Muscle layer of colon (tissue), 2 donors: ENCODE results near the gene GMNN.

ENCODE experiments used
- H3K27ac ChIP-seq: one replicate; pipeline ENCODE4 v1.7.0; 2013; ENCODE audit warnings: low read depth, mild to moderate bottlenecking, low read length, moderate library complexity
- H3K27me3 ChIP-seq, 2 donors: one replicate each; pipeline ENCODE4 v1.7.0; 2013; ENCODE audit warnings: low read length in 2 of 2, mild to moderate bottlenecking in 2 of 2; ENCODE audit not compliant: insufficient read depth in 2 of 2, control insufficient read depth in 1 of 2
- H3K36me3 ChIP-seq: one replicate; pipeline ENCODE4 v1.7.0; 2013; ENCODE audit warnings: mild to moderate bottlenecking, low read length; ENCODE audit not compliant: insufficient read depth
- H3K4me1 ChIP-seq: one replicate; pipeline ENCODE4 v1.7.0; 2013; ENCODE audit warnings: mild to moderate bottlenecking, low read length; ENCODE audit not compliant: insufficient read depth
- H3K4me3 ChIP-seq, 2 donors: one replicate each; pipeline ENCODE4 v1.7.0; 2013; ENCODE audit warnings: low read length in 2 of 2, low read depth in 1 of 2, mild to moderate bottlenecking in 1 of 2, moderate library complexity in 1 of 2
- H3K9ac ChIP-seq: one replicate; pipeline ENCODE4 v1.7.0; 2013; ENCODE audit warnings: low read length
- H3K9me3 ChIP-seq: one replicate; pipeline ENCODE4 v1.7.0; 2013; ENCODE audit warnings: mild to moderate bottlenecking, low read length
- donor health status: abdominal sarcoma.
- donor health status: Adenocarcinoma of cecum.

Gene GMNN

DNA sequence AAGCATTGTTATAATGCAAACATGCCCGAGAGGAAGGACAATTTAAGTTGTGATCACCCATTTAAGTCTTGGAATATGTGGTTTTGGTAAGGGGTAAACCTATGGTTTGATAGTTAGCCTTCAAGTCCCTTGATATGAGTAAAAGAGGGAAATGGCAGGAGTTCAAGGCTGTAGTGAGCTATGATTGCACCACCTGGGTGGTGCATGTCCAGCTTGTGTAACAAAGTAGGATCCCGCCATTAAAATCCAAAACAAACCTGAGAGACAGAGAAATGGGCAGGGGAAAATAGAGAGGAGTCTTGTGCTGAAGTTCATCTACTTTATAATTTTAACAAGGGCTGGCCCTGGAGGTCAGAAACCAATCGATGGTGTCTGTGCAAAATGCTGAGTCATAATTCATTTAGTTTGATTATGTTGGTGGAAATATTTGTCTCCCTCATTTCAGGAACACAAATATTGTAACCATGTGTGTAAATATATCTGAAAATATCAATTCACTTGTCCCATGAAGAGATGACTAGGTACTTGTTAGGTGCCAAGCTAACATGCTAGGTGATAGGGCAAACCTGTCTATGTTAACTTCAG is 47.2 kb downstream of the GMNN start:
- no peaks in the 10 kb centered on the region for H3K36me3 ChIP-seq
- no peaks in the 10 kb centered on the region for H3K9me3 ChIP-seq
- H3K4me1 ChIP-seq, result no peaks in the 10 kb centered on the region
- H3K4me3 ChIP-seq, result no peak overlapping the region
- no peaks in the 10 kb centered on the region for H3K27me3 ChIP-seq
- no peak overlapping the region for H3K27ac ChIP-seq
- no peak overlapping the region for H3K9ac ChIP-seq

- Histone ChIP-seq H3K36me3 (no peaks in the 10 kb centered on the region), H3K4me1 (no peaks in the 10 kb centered on the region), H3K27ac (no peak overlapping the region), H3K27me3 (no peaks in the 10 kb centered on the region), H3K9me3 (no peaks in the 10 kb centered on the region), H3K9ac (no peak overlapping the region), H3K4me3 (no peak overlapping the region)
These were observed 48.0 kb downstream of the GMNN start for GRCh38 chr6:24822696-24823095.

DNA sequence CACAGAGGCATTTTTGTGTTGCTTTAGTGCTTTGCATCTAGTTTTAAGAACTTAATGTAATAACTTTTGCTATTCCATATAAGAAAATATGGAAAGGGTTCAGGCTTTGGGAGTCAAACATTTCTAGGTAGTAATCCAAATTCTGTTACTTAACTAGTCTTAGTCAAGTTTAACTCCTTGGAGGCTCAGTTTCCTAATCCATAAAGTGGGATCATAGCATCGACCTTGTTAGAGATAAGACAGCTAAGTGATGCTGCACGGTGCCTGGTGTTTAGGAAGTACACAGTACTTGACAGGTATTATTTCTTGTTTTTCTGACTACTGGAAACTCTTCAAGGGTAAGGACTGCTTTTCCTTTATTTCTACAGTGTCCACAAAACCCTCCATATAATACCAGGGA is 48.4 kb downstream of the GMNN start:
- H3K27me3 ChIP-seq, result no peaks in the 10 kb centered on the region
- no peak overlapping the region for H3K4me3 ChIP-seq
- H3K36me3 ChIP-seq, result no peaks in the 10 kb centered on the region
- H3K9ac ChIP-seq, result no peak overlapping the region
- H3K4me1 ChIP-seq, result no peaks in the 10 kb centered on the region
- H3K9me3 ChIP-seq, result no peaks in the 10 kb centered on the region
- no peak overlapping the region for H3K27ac ChIP-seq

DNA sequence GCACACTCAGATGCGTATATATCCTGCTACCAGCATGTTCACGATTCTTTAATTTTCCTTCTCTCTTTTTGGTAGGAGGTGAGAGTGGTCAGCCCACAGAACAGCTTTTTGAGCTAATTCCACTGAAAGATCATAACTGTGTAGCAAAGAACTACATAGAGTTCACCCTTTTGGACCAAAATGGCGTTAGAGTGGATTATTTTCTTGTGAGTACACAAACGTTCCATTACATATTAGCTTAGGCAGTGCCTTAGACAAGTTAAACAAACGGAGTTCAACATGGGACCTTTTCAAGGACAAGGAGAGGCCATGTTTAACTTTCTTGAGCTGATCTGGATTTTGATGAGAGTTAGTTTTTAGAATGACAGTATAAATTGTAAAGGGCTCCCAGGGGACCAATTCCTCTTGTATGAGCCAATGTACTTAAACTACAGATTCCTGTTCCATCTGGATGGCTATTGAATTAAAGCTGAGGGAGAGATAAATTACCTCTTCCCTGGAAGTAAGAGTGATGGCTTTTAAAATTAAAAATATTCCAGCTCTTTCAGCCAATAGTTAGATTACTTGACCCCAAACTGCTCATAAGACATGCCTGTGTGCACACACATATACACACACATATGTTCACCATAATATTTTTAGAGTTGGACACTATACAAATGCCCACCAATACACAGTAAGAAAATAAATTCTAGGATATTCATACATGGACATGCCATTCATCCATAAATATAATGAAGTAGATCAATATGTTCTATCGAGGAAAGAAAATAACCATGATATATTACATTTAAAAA is 49.6 kb downstream of the GMNN start:
- no peak overlapping the region for H3K4me3 ChIP-seq
- no peaks in the 10 kb centered on the region for H3K27me3 ChIP-seq
- no peaks in the 10 kb centered on the region for H3K36me3 ChIP-seq
- no peaks in the 10 kb centered on the region for H3K4me1 ChIP-seq
- no peak overlapping the region for H3K9ac ChIP-seq
- H3K9me3 ChIP-seq, result no peaks in the 10 kb centered on the region
- no peak overlapping the region for H3K27ac ChIP-seq

DNA sequence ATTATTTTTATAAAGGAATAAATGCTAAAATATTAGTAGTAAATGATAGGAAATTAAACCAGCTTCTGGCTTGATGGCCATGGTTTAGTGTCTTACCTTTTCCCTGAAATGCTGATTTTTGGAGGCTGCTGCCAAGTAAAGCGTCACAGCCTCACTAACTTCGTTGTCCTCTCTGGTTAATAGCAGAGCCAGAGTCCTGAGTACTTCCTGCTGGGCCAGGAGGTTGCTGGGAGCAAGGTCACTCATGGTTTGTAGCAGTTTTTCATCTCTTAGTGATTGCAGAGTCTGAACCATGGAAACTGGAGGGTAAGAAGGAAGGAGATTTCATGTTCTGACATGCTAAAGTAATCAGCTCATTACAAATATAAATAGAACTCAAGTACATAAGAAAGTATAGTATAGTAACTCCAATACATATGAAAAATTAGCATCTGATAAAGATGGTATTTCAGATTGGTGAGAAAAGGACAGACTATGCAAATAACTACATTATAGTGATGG is 50.4 kb downstream of the GMNN start:
- no peak overlapping the region for H3K27ac ChIP-seq
- no peak overlapping the region for H3K4me3 ChIP-seq
- H3K9ac ChIP-seq, result no peak overlapping the region
- H3K36me3 ChIP-seq, result no peaks in the 10 kb centered on the region
- H3K27me3 ChIP-seq, result no peaks in the 10 kb centered on the region
- H3K9me3 ChIP-seq, result no peaks in the 10 kb centered on the region
- no peaks in the 10 kb centered on the region for H3K4me1 ChIP-seq

DNA sequence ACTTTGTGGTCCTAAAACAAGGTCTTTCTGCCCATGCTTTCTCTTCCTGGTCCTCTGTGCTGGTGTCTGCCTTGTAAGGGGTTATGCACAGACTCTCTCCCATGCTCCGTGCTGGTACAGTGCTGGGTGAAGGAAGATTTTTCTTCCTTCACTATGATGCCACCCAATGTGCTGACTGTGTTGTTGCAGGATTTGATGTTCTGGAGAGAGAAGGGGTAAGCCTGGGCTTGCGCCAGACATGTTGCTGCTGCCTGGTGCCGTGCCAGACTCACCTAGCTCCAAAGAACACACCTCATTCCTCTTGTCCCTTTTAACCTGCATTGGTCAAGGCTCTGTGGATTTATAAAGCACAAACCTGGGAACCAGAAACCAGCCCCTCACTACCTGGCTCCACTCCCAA is 52.4 kb downstream of the GMNN start:
- H3K4me3 ChIP-seq, result no peak overlapping the region
- no peaks in the 10 kb centered on the region for H3K9me3 ChIP-seq
- no peaks in the 10 kb centered on the region for H3K27me3 ChIP-seq
- no peak overlapping the region for H3K9ac ChIP-seq
- no peak overlapping the region for H3K27ac ChIP-seq
- no peaks in the 10 kb centered on the region for H3K36me3 ChIP-seq
- no peaks in the 10 kb centered on the region for H3K4me1 ChIP-seq

- H3K4me1 ChIP-seq, result no peaks in the 10 kb centered on the region
- no peaks in the 10 kb centered on the region for H3K9me3 ChIP-seq
- no peak overlapping the region for H3K4me3 ChIP-seq
- H3K27ac ChIP-seq, result no peak overlapping the region
- no peaks in the 10 kb centered on the region for H3K27me3 ChIP-seq
- H3K9ac ChIP-seq, result no peak overlapping the region
- no peaks in the 10 kb centered on the region for H3K36me3 ChIP-seq
These were observed 53.2 kb downstream of the GMNN start for GRCh38 chr6:24827970-24828369.

GRCh38 chr6:24829657-24830056 is 54.9 kb downstream of the GMNN start:
- Histone ChIP-seq H3K4me3 (no peak overlapping the region), H3K27me3 (no peaks in the 10 kb centered on the region), H3K9me3 (no peaks in the 10 kb centered on the region), H3K27ac (no peak overlapping the region), H3K4me1 (no peaks in the 10 kb centered on the region), H3K36me3 (no peaks in the 10 kb centered on the region), H3K9ac (no peak overlapping the region)

DNA sequence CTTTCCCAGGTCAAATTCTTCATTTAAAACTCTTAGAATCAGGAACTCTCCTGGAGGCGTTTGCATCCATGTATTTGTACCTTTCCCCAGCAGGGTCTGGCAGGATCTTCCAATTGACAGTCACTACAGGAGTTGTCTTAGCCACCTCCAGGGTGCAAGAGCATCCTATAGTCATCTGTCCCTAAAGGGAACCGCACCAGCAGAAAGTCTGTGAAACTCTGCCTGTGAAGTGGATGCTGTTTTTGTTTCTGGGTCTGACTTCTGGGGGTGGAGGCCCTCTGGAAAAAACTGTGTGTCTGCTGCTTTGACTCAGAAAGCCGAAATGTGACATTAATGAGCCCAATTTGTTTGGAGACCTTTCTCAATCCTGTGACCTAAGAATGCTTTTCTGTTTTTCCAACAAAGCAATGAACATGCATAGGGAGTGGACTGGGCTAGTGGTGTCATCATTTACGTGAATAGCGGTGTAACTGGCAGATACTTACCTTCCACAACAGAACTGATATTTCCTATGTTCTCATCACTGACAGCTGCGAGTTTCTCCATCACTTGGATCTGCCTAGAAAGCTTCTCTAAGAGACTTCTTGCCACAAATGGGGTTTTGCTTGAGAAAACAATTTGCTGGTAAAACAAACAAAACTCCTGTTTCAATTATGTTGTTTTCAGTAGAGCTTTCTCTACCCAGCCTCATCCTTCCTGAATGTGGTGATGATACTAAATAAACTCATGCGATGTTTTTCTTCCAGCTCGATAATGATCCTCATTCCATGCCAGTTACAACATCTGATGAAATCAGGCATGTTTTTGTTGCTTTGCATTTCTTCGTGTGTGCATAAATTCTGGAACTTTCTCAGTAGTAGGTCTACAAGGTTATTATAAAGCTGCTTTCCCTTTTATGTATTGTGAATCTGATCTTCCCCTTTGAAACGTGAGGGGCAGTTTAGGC is 57.3 kb downstream of the GMNN start:
- Histone ChIP-seq H3K4me1 (no peaks in the 10 kb centered on the region), H3K27me3 (no peaks in the 10 kb centered on the region), H3K9ac (no peak overlapping the region), H3K9me3 (no peaks in the 10 kb centered on the region), H3K36me3 (no peaks in the 10 kb centered on the region), H3K27ac (no peak overlapping the region), H3K4me3 (no peak overlapping the region)

DNA sequence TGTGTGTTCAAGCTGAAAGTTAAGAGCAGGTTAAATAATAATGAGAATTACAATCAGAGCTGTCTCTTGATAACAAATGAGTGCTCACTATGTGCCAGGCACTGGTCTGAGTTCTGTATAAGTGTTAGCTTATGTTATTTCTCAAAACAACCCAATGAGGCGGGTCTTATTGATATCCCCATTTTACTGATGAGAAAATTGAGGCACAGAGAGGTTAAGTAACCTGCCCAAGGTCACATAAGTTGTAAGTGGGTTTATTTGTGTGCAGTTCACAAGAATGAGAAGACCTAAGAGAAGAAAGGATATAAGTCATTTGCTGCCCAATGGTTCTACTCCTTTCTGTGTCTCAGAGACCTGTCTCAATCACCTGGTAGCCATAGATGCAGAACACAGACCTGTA is 58.1 kb downstream of the GMNN start:
- Histone ChIP-seq H3K36me3 (no peaks in the 10 kb centered on the region), H3K27me3 (no peaks in the 10 kb centered on the region), H3K4me3 (no peak overlapping the region), H3K27ac (no peak overlapping the region), H3K9me3 (no peaks in the 10 kb centered on the region), H3K9ac (no peak overlapping the region), H3K4me1 (no peaks in the 10 kb centered on the region)

- H3K9me3 ChIP-seq, result no peaks in the 10 kb centered on the region
- no peak overlapping the region for H3K4me3 ChIP-seq
- no peaks in the 10 kb centered on the region for H3K27me3 ChIP-seq
- no peak overlapping the region for H3K27ac ChIP-seq
- H3K9ac ChIP-seq, result no peak overlapping the region
- no peaks in the 10 kb centered on the region for H3K4me1 ChIP-seq
- H3K36me3 ChIP-seq, result no peaks in the 10 kb centered on the region
These were observed 59.1 kb downstream of the GMNN start for GRCh38 chr6:24833711-24834386.
